Activated CD8-positive, alpha-beta T cell treated with anti-CD3 and anti-CD28 coated beads, Interleukin-2, amount 10 ng/mL, durations not matched to agents 7 days and 5 days (primary cell): ENCODE data around the gene C10orf90. TPM values are rescaled to one million over a fixed set of nuclear protein-coding genes. Genes with fewer than 3 reads are reported as not detected.

Source experiments
- ATAC-seq: fragments of 150-1000 bp; cut with Tn5 transposase; one replicate; pipeline ENCODE4 v1.10.0; 2021; ENCODE audit warnings: moderate library complexity
- CTCF ChIA-PET: fragments of 350-600 bp; sonication (Branson Sonifier 250); formaldehyde crosslinking; loops from one replicate; lab custom pipeline; 2021; ENCODE audit warnings: antibody characterized with exemption; lab: Charles Lee
- POLR2A ChIA-PET: fragments of 350-600 bp; sonication (Branson Sonifier 250); formaldehyde crosslinking; loops from one replicate; lab custom pipeline; 2021; ENCODE audit warnings: antibody characterized with exemption; lab: Charles Lee
- DNase-seq: peaks from one replicate; pipeline ENCODE4 v3.0.0-alpha.2; 2020
- H3K27ac Mint-ChIP-seq: one replicate; pipeline ENCODE4 v1.8.0; 2021; ENCODE audit warnings: mild to moderate bottlenecking, mixed read lengths
- H3K27me3 Mint-ChIP-seq: one replicate; pipeline ENCODE4 v1.8.0; 2021; ENCODE audit warnings: low read depth, mixed read lengths
- H3K36me3 Mint-ChIP-seq: one replicate; pipeline ENCODE4 v1.8.0; 2021; ENCODE audit warnings: low read depth, mixed read lengths
- H3K4me1 Mint-ChIP-seq: one replicate; pipeline ENCODE4 v1.8.0; 2021; ENCODE audit warnings: low read depth, mixed read lengths
- H3K4me3 Mint-ChIP-seq: one replicate; pipeline ENCODE4 v1.8.0; 2021; ENCODE audit warnings: mild to moderate bottlenecking, mixed read lengths
- H3K9me3 Mint-ChIP-seq: one replicate; pipeline ENCODE4 v1.8.0; 2022; ENCODE audit warnings: mixed read lengths; ENCODE audit not compliant: insufficient read depth
- total RNA-seq, 2 experiments: library from RNA; stranded (reverse); gene quantifications; one replicate each; pipeline ENCODE4 v1.2.3, GENCODE V29; 2021

Gene C10orf90
- total RNA-seq, 2 experiments from 2014 or later, result not detected

DNA sequence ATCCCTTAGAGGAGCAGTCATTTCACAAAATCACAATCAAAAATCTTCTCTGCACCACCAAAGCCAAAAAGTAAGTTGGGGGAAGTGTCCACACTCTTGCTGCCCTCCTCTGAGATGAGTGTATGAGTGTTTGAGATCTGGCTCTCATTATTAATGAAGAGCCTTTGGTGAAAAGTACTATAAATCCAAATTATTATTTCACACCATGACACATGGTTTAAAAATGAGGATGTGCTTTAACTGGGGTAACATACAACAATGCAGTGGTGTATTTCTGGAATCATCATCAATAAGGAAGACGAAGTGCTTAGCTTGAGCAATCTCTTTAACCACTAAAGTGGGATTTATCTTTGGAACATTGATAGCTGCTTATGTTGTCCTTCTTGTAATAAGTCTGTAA, 168.1 kb downstream of the C10orf90 start:
- Mint-ChIP-seq H3K36me3 (no peaks in the 10 kb centered on the region), H3K4me3 (no peak overlapping the region), H3K9me3 (no peaks in the 10 kb centered on the region), H3K27ac (no peak overlapping the region), H3K4me1 (no peaks in the 10 kb centered on the region), H3K27me3 (no peaks in the 10 kb centered on the region)
- ATAC-seq (no peak), DNase-seq (no peak)
- ChIA-PET CTCF (no interaction called here), POLR2A (no interaction called here)

DNA sequence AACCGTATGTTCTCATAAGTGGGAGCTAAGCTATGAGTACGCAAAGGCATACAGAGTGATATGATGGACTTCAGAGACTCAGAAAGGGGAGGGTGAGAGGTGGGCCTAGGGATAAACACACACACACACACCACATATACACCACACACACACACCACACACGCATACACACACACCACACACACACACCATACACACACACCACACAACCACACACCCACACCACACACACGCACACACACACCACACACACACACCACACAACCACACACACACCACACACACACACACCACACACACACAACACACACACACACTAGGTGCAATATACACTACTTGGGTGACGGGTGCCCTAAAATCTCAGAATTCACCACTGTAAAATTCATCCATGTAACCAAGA, 168.7 kb downstream of the C10orf90 start:
- H3K27ac Mint-ChIP-seq, result no peak overlapping the region
- ChIA-PET POLR2A (no interaction called here), CTCF (no interaction called here)
- no peaks in the 10 kb centered on the region for H3K9me3 Mint-ChIP-seq
- H3K4me1 Mint-ChIP-seq, result no peaks in the 10 kb centered on the region
- ATAC-seq, result no peak
- DNase-seq, result no peak
- no peak overlapping the region for H3K4me3 Mint-ChIP-seq
- no peaks in the 10 kb centered on the region for H3K36me3 Mint-ChIP-seq
- no peaks in the 10 kb centered on the region for H3K27me3 Mint-ChIP-seq

DNA sequence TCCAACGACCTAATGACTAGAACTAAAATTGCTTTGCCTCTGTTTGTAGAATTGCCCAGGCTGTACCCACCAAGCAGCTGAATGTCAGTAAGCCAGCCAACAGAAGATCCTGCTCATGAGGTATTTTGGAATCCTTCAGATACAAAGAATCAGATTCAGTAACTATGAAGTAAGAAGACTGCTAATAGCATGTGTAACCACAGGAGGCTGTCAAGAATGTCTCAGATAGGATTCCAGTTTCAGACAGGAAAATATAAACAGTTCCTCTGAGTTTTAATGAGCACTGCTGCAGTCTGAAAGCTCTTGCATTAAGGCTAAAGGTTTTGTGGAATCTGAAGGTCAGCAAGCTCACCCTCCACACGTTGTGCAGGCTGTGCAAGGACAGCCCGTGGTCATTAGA, 169.6 kb downstream of the C10orf90 start:
- no peaks in the 10 kb centered on the region for H3K36me3 Mint-ChIP-seq
- H3K9me3 Mint-ChIP-seq, result no peaks in the 10 kb centered on the region

DNA sequence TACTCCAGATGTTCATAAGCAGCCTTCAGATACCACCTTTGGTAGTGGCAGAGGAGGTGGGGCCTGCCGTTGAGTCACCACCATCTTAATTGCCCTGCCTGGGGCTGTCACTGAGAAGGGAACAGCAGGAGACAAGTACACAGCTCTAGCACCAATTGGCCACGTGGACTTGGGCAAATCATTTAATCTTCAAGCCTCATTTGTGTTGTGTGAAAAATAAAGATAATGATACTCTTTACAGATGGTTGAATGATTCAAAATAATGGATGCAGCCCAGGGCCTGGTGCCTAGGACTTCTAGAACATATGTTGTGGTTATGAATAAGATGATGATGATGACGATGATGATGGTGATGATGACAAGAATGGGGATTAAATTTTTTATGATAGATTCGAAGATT, 170.3 kb downstream of the C10orf90 start:
- DNase-seq (no peak), ATAC-seq (no peak)
- no peaks in the 10 kb centered on the region for H3K9me3 Mint-ChIP-seq
- ChIA-PET CTCF (no interaction called here), POLR2A (no interaction called here)
- no peak overlapping the region for H3K4me3 Mint-ChIP-seq
- no peaks in the 10 kb centered on the region for H3K4me1 Mint-ChIP-seq
- no peaks in the 10 kb centered on the region for H3K27me3 Mint-ChIP-seq
- no peaks in the 10 kb centered on the region for H3K36me3 Mint-ChIP-seq
- no peak overlapping the region for H3K27ac Mint-ChIP-seq

More for the DNA sequence above, 169.6 kb downstream of the C10orf90 start:
- POLR2A ChIA-PET, result no interaction called here
- ATAC-seq, result no peak
- no peak for DNase-seq
- no peaks in the 10 kb centered on the region for H3K27me3 Mint-ChIP-seq
- H3K4me1 Mint-ChIP-seq, result no peaks in the 10 kb centered on the region
- H3K27ac Mint-ChIP-seq, result no peak overlapping the region
- H3K4me3 Mint-ChIP-seq, result no peak overlapping the region
- CTCF ChIA-PET, result no interaction called here

DNA sequence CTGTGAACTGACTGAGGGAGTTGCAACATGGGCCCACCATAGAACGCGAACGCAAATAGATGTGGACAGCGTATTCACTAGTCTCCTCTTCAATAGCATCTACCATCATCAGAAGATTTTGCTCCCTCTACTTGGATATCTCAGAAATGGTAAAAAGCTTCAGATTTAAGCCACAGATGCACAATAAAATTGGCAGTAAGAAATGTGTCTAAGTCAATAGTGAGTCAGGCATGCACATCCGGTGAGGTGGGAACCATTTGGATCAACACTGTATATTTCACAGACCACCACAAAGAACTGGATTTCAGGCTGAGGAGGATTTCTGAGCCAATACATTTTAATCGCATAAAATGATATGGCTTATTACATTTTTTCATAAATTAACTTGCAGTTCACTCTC, 170.7 kb downstream of the C10orf90 start:
- no peak overlapping the region for H3K4me3 Mint-ChIP-seq
- ChIA-PET CTCF (no interaction called here), POLR2A (no interaction called here)
- DNase-seq (no peak), ATAC-seq (no peak)
- H3K4me1 Mint-ChIP-seq, result no peaks in the 10 kb centered on the region
- no peaks in the 10 kb centered on the region for H3K9me3 Mint-ChIP-seq
- H3K27ac Mint-ChIP-seq, result no peak overlapping the region
- H3K27me3 Mint-ChIP-seq, result no peaks in the 10 kb centered on the region
- H3K36me3 Mint-ChIP-seq, result no peaks in the 10 kb centered on the region

DNA sequence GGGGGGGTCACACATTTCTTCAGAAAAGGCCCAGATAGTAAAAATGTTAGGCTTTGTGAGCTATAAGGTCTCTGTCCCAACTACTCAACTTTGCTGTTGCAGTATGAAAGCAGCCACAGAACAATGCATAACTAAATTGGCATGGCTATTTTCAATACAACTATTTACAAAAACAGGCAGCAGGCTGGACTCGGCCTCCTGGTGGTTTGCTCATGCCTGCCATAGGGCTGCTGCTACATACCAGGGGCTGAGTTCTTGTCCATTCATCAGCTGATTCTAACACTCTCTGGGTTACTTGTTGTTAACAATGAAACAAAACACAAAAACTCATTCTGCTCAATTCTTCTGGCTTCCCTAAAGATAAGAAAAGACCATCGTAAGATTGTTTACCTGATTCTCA, 172.8 kb downstream of the C10orf90 start:
- H3K36me3 Mint-ChIP-seq, result no peaks in the 10 kb centered on the region
- H3K27me3 Mint-ChIP-seq, result no peaks in the 10 kb centered on the region
- H3K9me3 Mint-ChIP-seq, result no peaks in the 10 kb centered on the region
- H3K27ac Mint-ChIP-seq, result no peak overlapping the region
- no peaks in the 10 kb centered on the region for H3K4me1 Mint-ChIP-seq
- ATAC-seq (no peak), DNase-seq (no peak)
- H3K4me3 Mint-ChIP-seq, result no peak overlapping the region
- ChIA-PET POLR2A (no interaction called here), CTCF (no interaction called here)

DNA sequence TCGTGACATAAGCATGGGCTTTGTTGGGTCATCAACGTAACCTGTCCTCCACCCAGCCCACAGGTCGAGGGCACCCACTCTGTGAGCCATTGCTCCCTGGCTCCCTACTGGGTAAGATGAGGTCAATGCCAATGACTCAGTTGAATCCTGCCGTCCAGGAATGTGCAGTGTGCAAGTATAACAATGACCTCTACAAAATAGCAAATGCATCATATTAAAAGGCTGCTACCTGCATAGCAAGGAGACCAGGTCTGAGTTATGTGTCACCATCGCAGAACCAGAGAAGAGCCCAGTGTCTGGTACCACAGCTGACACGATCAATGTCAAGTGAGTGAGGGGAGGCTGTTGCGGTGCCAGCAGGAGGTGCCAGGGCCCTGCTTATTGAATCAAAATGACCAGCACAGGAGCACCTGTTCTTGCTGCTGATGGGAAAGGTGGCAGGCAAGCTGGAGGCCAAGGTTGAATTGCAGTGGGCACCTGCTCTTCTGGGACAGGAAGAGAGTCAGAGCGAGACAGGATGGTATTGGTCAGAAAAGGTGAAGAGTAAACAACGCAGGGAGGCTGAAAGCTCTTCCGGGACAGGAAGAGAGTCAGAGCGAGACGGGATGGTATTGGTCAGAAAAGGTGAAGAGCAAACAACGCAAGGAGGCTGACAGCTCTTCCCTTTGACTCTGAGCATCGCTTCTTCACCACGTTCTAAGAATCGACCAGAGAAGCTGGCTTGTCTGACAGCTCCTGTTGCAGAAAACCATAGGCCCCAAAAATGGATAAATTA, 173.5 kb downstream of the C10orf90 start:
- no peak overlapping the region for H3K27ac Mint-ChIP-seq
- H3K36me3 Mint-ChIP-seq, result no peaks in the 10 kb centered on the region
- H3K27me3 Mint-ChIP-seq, result no peaks in the 10 kb centered on the region
- H3K4me3 Mint-ChIP-seq, result no peak overlapping the region
- ATAC-seq, result no peak
- CTCF ChIA-PET, result no interaction called here
- POLR2A ChIA-PET, result no interaction called here
- no peaks in the 10 kb centered on the region for H3K9me3 Mint-ChIP-seq
- H3K4me1 Mint-ChIP-seq, result no peaks in the 10 kb centered on the region
- DNase-seq, result no peak

DNA sequence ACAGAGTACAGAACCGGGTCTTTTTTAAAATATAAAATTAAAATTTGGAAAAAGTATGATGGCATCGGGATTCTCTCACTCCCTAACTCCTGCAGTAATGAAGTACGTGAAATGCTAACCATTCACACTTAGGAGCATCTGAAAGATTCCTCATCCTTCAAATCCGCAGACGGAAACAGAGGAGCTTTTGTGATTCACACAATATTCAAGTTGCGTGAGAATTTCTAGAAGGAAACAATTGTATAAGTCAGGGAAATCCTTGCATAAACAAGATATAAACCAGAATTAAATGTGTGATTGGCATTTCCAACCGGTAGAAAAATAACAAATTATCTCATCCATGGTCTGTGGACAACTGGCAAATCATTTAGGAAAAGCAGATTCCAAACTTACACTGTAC, 179.0 kb downstream of the C10orf90 start:
- Mint-ChIP-seq H3K4me3 (no peak overlapping the region), H3K27me3 (no peaks in the 10 kb centered on the region), H3K9me3 (peaks cover 3% of the 10 kb centered on the region), H3K27ac (no peak overlapping the region), H3K36me3 (no peaks in the 10 kb centered on the region), H3K4me1 (no peaks in the 10 kb centered on the region)
- ChIA-PET CTCF (no interaction called here), POLR2A (no interaction called here)
- DNase-seq (no peak), ATAC-seq (no peak)

DNA sequence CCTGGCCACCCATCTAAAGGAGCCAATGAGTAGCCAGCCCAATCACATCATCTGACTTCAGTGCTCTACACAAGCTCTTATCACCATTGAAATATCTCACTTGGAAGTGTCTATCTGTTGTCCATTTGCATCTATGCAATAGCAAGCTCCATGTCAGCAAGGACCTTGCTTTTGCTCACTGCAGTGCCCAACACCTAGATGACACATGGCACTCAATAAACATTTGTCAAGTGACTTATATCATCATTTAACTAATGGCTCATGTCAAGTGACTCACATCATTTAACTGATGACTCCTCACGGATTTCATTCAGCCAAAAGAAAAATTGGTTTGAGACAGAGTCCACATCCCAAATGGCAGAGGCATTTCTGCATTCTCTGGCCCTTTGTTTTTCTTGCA, 189.3 kb downstream of the C10orf90 start:
- ChIA-PET POLR2A (no interaction called here), CTCF (no interaction called here)
- no peak overlapping the region for H3K27ac Mint-ChIP-seq
- H3K4me1 Mint-ChIP-seq, result no peaks in the 10 kb centered on the region
- H3K36me3 Mint-ChIP-seq, result no peaks in the 10 kb centered on the region
- DNase-seq (no peak), ATAC-seq (no peak)
- no peak overlapping the region for H3K4me3 Mint-ChIP-seq
- H3K27me3 Mint-ChIP-seq, result no peaks in the 10 kb centered on the region
- no peaks in the 10 kb centered on the region for H3K9me3 Mint-ChIP-seq

DNA sequence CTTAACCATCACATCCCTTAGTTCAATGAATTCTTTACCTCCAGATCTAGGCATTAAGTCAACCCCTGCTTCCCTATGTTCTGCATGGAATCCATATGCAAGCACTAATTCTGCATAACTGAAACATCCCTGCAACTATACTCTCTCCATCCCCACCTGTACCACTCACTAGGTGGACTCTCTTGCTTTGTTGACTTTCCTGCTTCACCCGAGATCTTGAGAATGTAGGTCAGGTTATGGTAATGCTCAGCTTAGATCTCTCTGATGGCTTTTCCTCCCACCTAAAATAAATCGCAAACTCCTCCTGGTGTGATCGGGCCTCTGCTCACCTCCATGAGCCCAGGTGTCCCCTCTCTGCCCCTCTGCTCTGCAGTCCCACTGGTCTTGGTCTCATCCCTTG, 189.8 kb downstream of the C10orf90 start:
- H3K27ac Mint-ChIP-seq, result no peak overlapping the region
- H3K4me3 Mint-ChIP-seq, result no peak overlapping the region
- ATAC-seq, result no peak
- CTCF ChIA-PET, result no interaction called here
- H3K4me1 Mint-ChIP-seq, result no peaks in the 10 kb centered on the region
- no peaks in the 10 kb centered on the region for H3K36me3 Mint-ChIP-seq
- POLR2A ChIA-PET, result no interaction called here
- DNase-seq, result no peak
- H3K9me3 Mint-ChIP-seq, result no peaks in the 10 kb centered on the region
- H3K27me3 Mint-ChIP-seq, result no peaks in the 10 kb centered on the region

DNA sequence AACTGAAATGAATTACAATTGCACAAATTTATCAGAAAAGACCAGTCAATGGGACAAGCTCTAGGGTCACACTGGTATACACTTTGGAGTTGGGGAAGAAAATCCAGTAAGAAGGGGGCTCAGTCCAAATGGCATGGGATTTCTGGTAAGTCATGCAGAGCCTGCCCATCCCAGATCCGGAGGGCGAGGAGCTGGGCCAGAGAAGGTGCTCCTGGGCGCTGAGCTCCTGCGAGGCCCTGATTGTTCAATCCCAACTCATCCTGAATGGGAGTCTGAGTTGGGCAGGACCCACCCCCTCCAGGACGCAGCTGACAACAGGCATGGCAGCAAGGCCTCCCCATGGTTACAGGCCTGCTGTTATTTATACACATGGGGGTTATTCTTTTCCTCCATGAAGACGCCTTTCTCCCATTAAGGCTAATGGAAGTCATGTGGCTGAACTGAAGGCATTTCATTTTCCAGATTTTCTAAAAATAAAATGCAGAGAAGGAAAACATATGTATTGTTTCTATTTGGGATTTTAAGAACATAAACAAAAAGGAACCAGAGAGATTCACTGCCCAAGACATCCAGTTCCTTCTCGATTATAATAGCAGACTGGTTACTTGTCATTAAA, 191.1 kb downstream of the C10orf90 start:
- no peaks in the 10 kb centered on the region for H3K36me3 Mint-ChIP-seq
- H3K4me3 Mint-ChIP-seq, result no peak overlapping the region
- ChIA-PET POLR2A (no interaction called here), CTCF (no interaction called here)
- no peak for ATAC-seq
- no peak overlapping the region for H3K27ac Mint-ChIP-seq
- DNase-seq, result no peak
- H3K9me3 Mint-ChIP-seq, result no peaks in the 10 kb centered on the region
- no peaks in the 10 kb centered on the region for H3K27me3 Mint-ChIP-seq
- no peaks in the 10 kb centered on the region for H3K4me1 Mint-ChIP-seq

DNA sequence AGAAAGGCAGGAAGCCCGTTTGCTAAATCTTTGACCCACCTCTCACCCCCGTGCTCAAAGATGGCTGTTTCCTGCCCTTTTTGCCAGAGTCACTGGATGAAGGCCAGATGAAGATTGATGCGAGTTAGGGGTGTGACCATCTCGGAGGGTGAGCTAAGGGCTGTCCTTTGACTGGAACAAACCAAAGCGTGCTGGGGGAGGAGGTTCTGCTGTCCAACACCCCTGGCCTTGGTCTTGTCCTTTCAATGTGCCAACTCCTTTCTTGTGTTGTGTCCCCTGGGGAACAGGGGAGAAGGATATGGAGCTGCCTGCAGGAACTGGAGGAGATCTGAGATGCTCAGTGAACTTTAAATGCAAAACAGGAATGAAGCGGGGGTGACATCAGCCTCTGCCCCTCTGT, 191.9 kb downstream of the C10orf90 start:
- Mint-ChIP-seq H3K27me3 (no peaks in the 10 kb centered on the region), H3K9me3 (no peaks in the 10 kb centered on the region), H3K36me3 (no peaks in the 10 kb centered on the region), H3K27ac (no peak overlapping the region), H3K4me3 (no peak overlapping the region), H3K4me1 (no peaks in the 10 kb centered on the region)
- ATAC-seq, result no peak
- POLR2A ChIA-PET, result no interaction called here
- no peak for DNase-seq
- CTCF ChIA-PET, result no interaction called here

DNA sequence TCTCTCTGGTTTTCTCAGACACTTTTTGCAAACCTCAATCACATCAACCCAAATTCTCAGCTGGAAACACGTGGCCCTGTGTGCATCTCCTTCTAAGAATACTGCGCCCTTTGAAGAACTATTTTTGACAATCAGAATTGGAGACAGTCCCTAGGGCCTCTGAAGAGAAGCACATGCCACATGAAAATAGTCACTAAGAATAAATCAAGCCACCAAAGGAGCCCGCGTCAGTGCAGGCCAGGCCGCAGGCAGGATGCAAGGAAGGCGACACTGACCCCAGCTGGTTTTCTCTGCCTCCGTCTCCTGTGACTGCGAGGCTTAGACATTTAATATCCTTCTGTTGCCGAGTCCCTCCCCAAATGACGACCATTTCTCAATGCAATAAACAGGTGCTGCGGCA, 194.2 kb downstream of the C10orf90 start:
- CTCF ChIA-PET, result no interaction called here
- no peaks in the 10 kb centered on the region for H3K36me3 Mint-ChIP-seq
- ATAC-seq (no peak), DNase-seq (no peak)
- H3K27ac Mint-ChIP-seq, result no peak overlapping the region
- H3K9me3 Mint-ChIP-seq, result no peaks in the 10 kb centered on the region
- H3K4me3 Mint-ChIP-seq, result no peak overlapping the region
- no peaks in the 10 kb centered on the region for H3K4me1 Mint-ChIP-seq
- no peaks in the 10 kb centered on the region for H3K27me3 Mint-ChIP-seq
- POLR2A ChIA-PET, result no interaction called here
